Subcutaneous adipose tissue (tissue), 4 donors: ENCODE data around the gene PPP4R3A. TPM values are rescaled to one million over a fixed set of nuclear protein-coding genes. Genes with fewer than 3 reads are reported as not detected.

Source experiments
- total RNA-seq, 4 donors: library from RNA; depleted of rRNA; stranded (reverse); fragments of >200 nt; gene quantifications; one replicate each; pipeline ENCODE4 v1.1.0, GENCODE V29; 2016
- TF ChIP-seq, protein P1 (sequence below): fragments of 450-650 bp; IDR thresholded peaks from one replicate; pipeline ENCODE4 v1.5.1; 2016; ENCODE audit warnings: low read depth, mild to moderate bottlenecking, control low read depth, antibody characterized with exemption, moderate library complexity

The PPP4R3A gene
- total RNA-seq, 4 donors from 2014 or later = 57.6 to 93.6 (median 75.6) TPM

- TF ChIP-seq, protein P1, sequence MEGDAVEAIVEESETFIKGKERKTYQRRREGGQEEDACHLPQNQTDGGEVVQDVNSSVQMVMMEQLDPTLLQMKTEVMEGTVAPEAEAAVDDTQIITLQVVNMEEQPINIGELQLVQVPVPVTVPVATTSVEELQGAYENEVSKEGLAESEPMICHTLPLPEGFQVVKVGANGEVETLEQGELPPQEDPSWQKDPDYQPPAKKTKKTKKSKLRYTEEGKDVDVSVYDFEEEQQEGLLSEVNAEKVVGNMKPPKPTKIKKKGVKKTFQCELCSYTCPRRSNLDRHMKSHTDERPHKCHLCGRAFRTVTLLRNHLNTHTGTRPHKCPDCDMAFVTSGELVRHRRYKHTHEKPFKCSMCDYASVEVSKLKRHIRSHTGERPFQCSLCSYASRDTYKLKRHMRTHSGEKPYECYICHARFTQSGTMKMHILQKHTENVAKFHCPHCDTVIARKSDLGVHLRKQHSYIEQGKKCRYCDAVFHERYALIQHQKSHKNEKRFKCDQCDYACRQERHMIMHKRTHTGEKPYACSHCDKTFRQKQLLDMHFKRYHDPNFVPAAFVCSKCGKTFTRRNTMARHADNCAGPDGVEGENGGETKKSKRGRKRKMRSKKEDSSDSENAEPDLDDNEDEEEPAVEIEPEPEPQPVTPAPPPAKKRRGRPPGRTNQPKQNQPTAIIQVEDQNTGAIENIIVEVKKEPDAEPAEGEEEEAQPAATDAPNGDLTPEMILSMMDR = no peak
Measured at GRCh38 chr14:91454580-91454979, 55.5 kb downstream of the PPP4R3A start.

GRCh38 chr14:91454155-91454554 is 56.0 kb downstream of the PPP4R3A start:
- TF ChIP-seq, protein P1 = no peak

GRCh38 chr14:91453744-91454143 is 56.4 kb downstream of the PPP4R3A start:
- TF ChIP-seq, protein P1 = no peak

- TF ChIP-seq, protein P1 = no peak
Measured at GRCh38 chr14:91444335-91445020, 65.6 kb downstream of the PPP4R3A start.

DNA sequence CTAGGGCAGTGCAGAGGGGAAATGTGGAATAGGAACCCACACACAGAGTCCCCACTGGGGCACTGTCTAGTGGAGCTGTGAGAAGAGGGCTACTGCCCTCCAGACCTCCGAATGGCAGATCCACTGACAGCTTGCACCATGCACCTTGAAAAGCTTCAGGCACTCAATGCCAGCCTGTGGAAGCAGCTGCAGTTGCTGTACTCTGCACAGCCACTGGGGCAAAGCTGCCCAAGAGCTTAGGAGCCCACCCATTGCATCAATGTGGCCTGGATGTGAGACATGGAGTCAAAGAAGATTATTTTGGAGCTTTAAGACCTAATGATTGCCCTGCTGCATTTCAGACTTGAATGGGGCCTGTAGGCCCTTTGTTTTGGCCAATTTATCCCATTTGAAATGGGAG is 70.8 kb downstream of the PPP4R3A start:
- TF ChIP-seq, protein P1 = no peak

DNA sequence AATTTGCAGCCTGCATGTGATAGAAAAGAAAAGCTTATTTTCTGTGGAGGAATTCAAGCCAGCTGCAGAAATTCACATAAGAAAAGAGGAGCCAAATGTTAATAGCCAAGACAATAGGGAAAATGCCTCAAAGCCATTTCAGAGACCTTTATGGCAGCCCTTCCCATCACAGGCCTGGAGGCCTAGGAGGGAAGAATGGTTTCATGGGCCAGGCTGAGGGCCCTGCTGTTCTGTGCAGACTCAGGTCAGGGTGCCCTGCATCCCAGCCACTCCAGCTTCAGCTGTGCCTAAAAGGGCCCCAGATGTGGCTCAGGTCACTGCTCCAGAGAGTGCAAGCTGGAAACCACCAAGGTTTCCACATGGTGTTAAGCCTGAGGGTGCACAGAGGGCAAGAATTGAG is 71.3 kb downstream of the PPP4R3A start:
- TF ChIP-seq, protein P1 = no peak

- TF ChIP-seq, protein P1 = no peak
Measured at GRCh38 chr14:91429385-91429784, 80.7 kb downstream of the PPP4R3A start.
